Omental fat pad (tissue), 4 donors: ENCODE data around the gene RAB3IL1. TPM values are rescaled to one million over a fixed set of nuclear protein-coding genes. Genes with fewer than 3 reads are reported as not detected.
"Not testable (repeated sequence)": the region's sequence is repeated elsewhere in the genome, so short reads cannot be mapped to it uniquely, and the experiment has no call there.

Experiments used
- ATAC-seq: fragments of 150-250 bp; one replicate; pipeline ENCODE4 v1.9.1; 2016; ENCODE audit warnings: mild to moderate bottlenecking, moderate library complexity; ENCODE audit not compliant: low FRiP score
- DNase-seq: peaks from one replicate; pipeline ENCODE4 v3.0.0-alpha.2; 2019; ENCODE audit warnings: low spot score
- CTCF ChIP-seq, 3 donors: fragments of 450-650 bp; IDR thresholded peaks; one replicate each; pipeline ENCODE4 v1.5.1; 2016 to 2017; ENCODE audit warnings: antibody characterized with exemption in 3 of 3, mild to moderate bottlenecking in 3 of 3, moderate library complexity in 2 of 3
- total RNA-seq, 4 donors: library from RNA; depleted of rRNA; stranded (reverse); fragments of >200 nt; gene quantifications; one replicate each; pipeline ENCODE4 v1.1.0, GENCODE V29; 2016

The RAB3IL1 gene
- total RNA-seq, 4 donors from 2014 or later: 18.5 to 37.8 (median 25.4) TPM

- ATAC-seq (no peak), DNase-seq (no peak)
- no peak for TF ChIP-seq CTCF (IDR thresholded peaks at IDR 0.05)
These were observed 31.4 kb downstream of the RAB3IL1 start for GRCh38 chr11:61885784-61886580.

- DNase-seq: no peak
- no peak for ATAC-seq
- TF ChIP-seq CTCF (IDR thresholded peaks at IDR 0.05): no peak
These were observed 32.1 kb downstream of the RAB3IL1 start for GRCh38 chr11:61885166-61885778.

- no peak for DNase-seq
- TF ChIP-seq CTCF (IDR thresholded peaks at IDR 0.05): no peak
- no peak for ATAC-seq
These were observed 33.4 kb downstream of the RAB3IL1 start for GRCh38 chr11:61883947-61884346.

- no peak for ATAC-seq
- no peak for TF ChIP-seq CTCF (IDR thresholded peaks at IDR 0.05)
- no peak for DNase-seq
These were observed 34.0 kb downstream of the RAB3IL1 start for GRCh38 chr11:61883327-61883726.

- no peak for TF ChIP-seq CTCF (IDR thresholded peaks at IDR 0.05)
- no peak for ATAC-seq
- no peak for DNase-seq
These were observed 34.5 kb downstream of the RAB3IL1 start for GRCh38 chr11:61882879-61883278.

GRCh38 chr11:61882267-61882666 is 35.1 kb downstream of the RAB3IL1 start:
- DNase-seq, ATAC-seq: not testable (repeated sequence)

GRCh38 chr11:61881397-61881796 is 36.0 kb downstream of the RAB3IL1 start:
- DNase-seq: no peak
- TF ChIP-seq CTCF (IDR thresholded peaks at IDR 0.05): no peak
- no peak for ATAC-seq
